ENCODE results near the gene TNN. TPM values are rescaled to one million over a fixed set of nuclear protein-coding genes. Genes with fewer than 3 reads are reported as not detected.
A peak's percentile ranks its signal among the peaks of the same experiment; 100 is the strongest.

TNN gene
- polyA plus RNA-seq, 1 donor (not counting 4 experiments of a cell fraction or from before 2014, with no cell fraction given), result not detected

DNA sequence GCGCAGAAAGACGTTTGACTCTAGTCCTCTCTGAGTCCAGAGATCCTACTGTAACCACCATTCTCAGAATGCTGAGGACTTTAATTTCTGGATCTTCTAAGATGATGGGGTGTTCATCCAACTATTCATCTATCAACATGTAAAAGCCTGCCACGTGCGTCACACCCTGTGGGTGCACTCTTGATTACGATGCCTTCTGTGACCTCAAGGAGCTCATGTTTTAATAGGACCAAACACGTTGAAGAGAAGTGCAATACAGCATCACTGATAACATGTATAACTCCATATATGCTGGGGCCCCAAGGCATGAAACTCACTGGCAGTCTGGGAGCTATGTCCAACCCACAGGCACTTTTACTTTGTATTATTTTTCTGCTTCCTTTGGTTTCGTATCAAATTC, 105.9 kb downstream of the TNN start:
- Histone ChIP-seq H4K20me1 (ENCODE audit: control insufficient read depth, extremely low read depth, insufficient read depth, low read length) (no peaks in the 10 kb centered on the region), H3K9ac (ENCODE audit: control insufficient read depth, extremely low read depth, insufficient read depth, low read length) (no peak overlapping the region), H3K4me2 (ENCODE audit: control insufficient read depth, extremely low read depth, insufficient read depth, low read depth, low read length) (no peak overlapping the region), H3K27ac (ENCODE audit: control insufficient read depth, insufficient read depth, low read length) (peak overlapping the region; percentile 67), H3K9me1 (ENCODE audit: control insufficient read depth, extremely low read depth, insufficient read depth, low read length) (no peaks in the 10 kb centered on the region), H2AFZ (ENCODE audit: control insufficient read depth, low read length) (no peak overlapping the region), H3K9me3 (ENCODE audit: control insufficient read depth, low read depth, low read length) (no peaks in the 10 kb centered on the region), H3K36me3 (ENCODE audit: control insufficient read depth in 2 of 2, extremely low read depth in 1 of 2, insufficient read depth in 2 of 2, low read length in 2 of 2) (peaks cover 17 to 32% of the 10 kb centered on the region in 2 experiments), H3K4me3 (ENCODE audit: control insufficient read depth in 2 of 3, extremely low read depth in 1 of 3, insufficient read depth in 2 of 3, low read depth in 1 of 3, low read length in 3 of 3) (no peak overlapping the region), H3K27me3 (ENCODE audit: control insufficient read depth, extremely low read depth, insufficient read depth, low read length) (no peaks in the 10 kb centered on the region), H3K4me1 (ENCODE audit: control insufficient read depth, extremely low read depth, insufficient read depth, low read length) (peaks cover 41% of the 10 kb centered on the region), H3K79me2 (ENCODE audit: control insufficient read depth, insufficient read depth, low read length) (peaks cover 66% of the 10 kb centered on the region)
- FAIRE-seq (no peak), DNase-seq (ENCODE audit: low read depth, low spot score) (no peak)
- dilution Hi-C loops (cut with MboI; ENCODE audit: extremely low pct_ligation_motif_present, low sequenced_read_pairs), result no loop called here
- TF ChIP-seq CTCF (optimal IDR thresholded peaks at IDR 0.05 in 1 of 3, IDR thresholded peaks at IDR 0.05 in 1 of 3, conservative IDR thresholded peaks at IDR 0.05 in 1 of 3; ENCODE audit: extremely low read depth in 1 of 3, insufficient read depth in 2 of 3, low read length in 3 of 3) (no peak), EZH2 (IDR thresholded peaks at IDR 0.05; ENCODE audit: low read length) (no peak)

DNA sequence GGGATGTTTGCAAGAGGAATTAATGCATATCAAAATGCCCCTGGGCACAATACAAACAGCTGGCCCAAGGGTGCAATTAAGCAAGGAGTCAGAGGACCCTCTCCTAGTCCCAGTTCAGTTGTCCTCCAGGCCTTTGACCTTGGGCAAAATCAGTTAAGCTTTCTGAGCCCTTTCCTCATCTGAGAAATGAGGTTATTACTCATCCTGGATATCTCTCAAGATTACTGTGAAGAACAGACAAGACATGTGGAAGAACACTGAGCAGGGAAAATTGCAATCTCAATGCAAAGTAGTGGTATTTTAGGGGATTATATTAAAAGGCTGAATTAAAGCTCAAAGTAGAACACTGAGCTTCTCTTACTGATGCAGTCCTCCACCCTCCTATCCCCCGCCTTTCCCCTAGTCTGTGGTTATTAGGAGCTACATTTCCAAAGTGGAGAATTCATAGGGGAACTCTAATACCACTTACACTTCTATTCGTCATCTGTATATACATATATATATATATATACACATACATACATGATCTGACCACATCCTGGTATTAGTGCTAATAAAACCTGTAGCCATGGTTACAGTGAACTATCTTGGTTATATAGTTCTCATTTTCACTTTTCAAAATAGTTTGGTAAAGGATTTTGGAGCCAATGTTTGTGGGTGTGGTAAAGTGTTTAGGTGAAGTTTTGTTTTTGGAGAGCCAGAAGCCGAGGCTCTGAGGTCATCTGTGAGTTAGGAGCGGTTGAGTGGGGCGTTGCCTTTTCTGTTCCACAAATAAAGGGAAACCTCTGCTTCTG, 106.9 kb downstream of the TNN start:
- H3K9ac ChIP-seq (ENCODE audit: control insufficient read depth, extremely low read depth, insufficient read depth, low read length), result peak overlapping the region; percentile 19
- no peaks in the 10 kb centered on the region for H3K27me3 ChIP-seq (ENCODE audit: control insufficient read depth, extremely low read depth, insufficient read depth, low read length)
- no peaks in the 10 kb centered on the region for H3K9me1 ChIP-seq (ENCODE audit: control insufficient read depth, extremely low read depth, insufficient read depth, low read length)
- dilution Hi-C loops (cut with MboI; ENCODE audit: extremely low pct_ligation_motif_present, low sequenced_read_pairs), result no loop called here
- TF ChIP-seq EZH2 (IDR thresholded peaks at IDR 0.05; ENCODE audit: low read length) (no peak), CTCF (optimal IDR thresholded peaks at IDR 0.05 in 1 of 3, IDR thresholded peaks at IDR 0.05 in 1 of 3, conservative IDR thresholded peaks at IDR 0.05 in 1 of 3; ENCODE audit: extremely low read depth in 1 of 3, insufficient read depth in 2 of 3, low read length in 3 of 3) (no peak)
- H3K79me2 ChIP-seq (ENCODE audit: control insufficient read depth, insufficient read depth, low read length), result peaks cover 68% of the 10 kb centered on the region
- peak overlapping the region; percentile 9 for H3K4me2 ChIP-seq (ENCODE audit: control insufficient read depth, extremely low read depth, insufficient read depth, low read depth, low read length)
- no peak overlapping the region for H3K4me3 ChIP-seq (ENCODE audit: control insufficient read depth in 2 of 3, extremely low read depth in 1 of 3, insufficient read depth in 2 of 3, low read depth in 1 of 3, low read length in 3 of 3)
- FAIRE-seq (peak; percentile 55), DNase-seq (ENCODE audit: low read depth, low spot score) (no peak)
- H2AFZ ChIP-seq (ENCODE audit: control insufficient read depth, low read length), result no peak overlapping the region
- peak overlapping the region; percentile 67 for H3K27ac ChIP-seq (ENCODE audit: control insufficient read depth, insufficient read depth, low read length)
- no peaks in the 10 kb centered on the region for H4K20me1 ChIP-seq (ENCODE audit: control insufficient read depth, extremely low read depth, insufficient read depth, low read length)
- H3K36me3 ChIP-seq (ENCODE audit: control insufficient read depth in 2 of 2, extremely low read depth in 1 of 2, insufficient read depth in 2 of 2, low read length in 2 of 2), result peaks cover 17 to 28% of the 10 kb centered on the region in 2 experiments
- peaks cover 37% of the 10 kb centered on the region for H3K4me1 ChIP-seq (ENCODE audit: control insufficient read depth, extremely low read depth, insufficient read depth, low read length)
- no peaks in the 10 kb centered on the region for H3K9me3 ChIP-seq (ENCODE audit: control insufficient read depth, low read depth, low read length)

Measured in keratinocyte (primary cell).